Measurements from ENCODE around the gene L3MBTL1.

L3MBTL1 gene

GRCh38 chr20:43516251-43516824, 8.8 kb downstream of the L3MBTL1 start:
- no peak for TF ChIP-seq ZFX (IDR thresholded peaks at IDR 0.05; ENCODE audit: borderline replicate concordance)
- TF ChIP-seq, protein P1, sequence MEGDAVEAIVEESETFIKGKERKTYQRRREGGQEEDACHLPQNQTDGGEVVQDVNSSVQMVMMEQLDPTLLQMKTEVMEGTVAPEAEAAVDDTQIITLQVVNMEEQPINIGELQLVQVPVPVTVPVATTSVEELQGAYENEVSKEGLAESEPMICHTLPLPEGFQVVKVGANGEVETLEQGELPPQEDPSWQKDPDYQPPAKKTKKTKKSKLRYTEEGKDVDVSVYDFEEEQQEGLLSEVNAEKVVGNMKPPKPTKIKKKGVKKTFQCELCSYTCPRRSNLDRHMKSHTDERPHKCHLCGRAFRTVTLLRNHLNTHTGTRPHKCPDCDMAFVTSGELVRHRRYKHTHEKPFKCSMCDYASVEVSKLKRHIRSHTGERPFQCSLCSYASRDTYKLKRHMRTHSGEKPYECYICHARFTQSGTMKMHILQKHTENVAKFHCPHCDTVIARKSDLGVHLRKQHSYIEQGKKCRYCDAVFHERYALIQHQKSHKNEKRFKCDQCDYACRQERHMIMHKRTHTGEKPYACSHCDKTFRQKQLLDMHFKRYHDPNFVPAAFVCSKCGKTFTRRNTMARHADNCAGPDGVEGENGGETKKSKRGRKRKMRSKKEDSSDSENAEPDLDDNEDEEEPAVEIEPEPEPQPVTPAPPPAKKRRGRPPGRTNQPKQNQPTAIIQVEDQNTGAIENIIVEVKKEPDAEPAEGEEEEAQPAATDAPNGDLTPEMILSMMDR (IDR thresholded peaks at IDR 0.05): no peak
- H3K27ac ChIP-seq: no peak overlapping the region; the same call in 1 of the 2 replicates

DNA sequence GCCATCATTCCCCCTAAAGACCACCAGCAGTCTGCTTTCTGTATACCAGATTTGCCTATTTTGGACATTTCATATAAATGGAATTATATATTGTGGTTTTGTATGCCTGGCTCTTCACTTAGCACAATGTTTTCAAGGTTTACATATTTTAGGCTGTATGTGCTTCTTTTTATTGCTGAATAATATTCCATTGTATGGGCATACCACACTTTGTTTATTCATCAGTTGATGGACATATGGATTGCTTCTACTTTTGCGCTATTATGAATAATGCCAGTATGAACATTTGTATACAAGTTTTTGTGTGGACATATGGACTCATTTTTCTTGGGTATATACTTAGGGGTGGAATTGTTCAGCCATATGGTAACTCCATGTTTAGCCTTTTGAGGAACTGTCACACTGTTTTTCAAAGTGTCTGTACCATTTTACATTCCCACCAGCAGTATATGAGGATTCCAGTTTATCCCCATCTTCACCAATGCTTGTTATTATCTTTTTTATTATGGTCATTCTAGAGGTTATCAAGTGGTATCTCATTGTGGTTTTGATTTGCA, 12.7 kb downstream of the L3MBTL1 start:
- H3K27ac ChIP-seq: no peak overlapping the region
- no peak for TF ChIP-seq ZFX (IDR thresholded peaks at IDR 0.05; ENCODE audit: borderline replicate concordance)
- TF ChIP-seq, protein P1 (IDR thresholded peaks at IDR 0.05): no peak

DNA sequence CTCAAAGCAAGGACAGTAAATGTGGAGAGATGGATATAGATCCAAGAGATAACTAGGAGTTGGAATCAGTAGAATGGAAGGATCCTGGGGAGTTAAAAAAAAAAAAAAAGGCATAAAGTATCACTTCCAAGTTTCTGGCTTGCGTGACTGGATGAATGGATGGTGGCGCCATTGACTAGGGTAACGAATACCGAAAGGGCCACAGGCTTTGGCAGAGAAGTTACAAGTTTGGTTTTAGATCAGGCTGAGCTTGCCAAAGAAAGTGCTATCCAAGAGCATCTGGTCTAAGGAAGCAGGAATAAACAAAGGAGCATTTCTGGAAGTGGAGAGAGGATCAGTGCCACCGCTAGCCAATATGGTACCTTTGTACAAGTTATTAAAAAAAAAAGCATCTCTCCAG, 17.5 kb downstream of the L3MBTL1 start:
- no peak for TF ChIP-seq ZFX (IDR thresholded peaks at IDR 0.05; ENCODE audit: borderline replicate concordance)
- TF ChIP-seq, protein P1 (IDR thresholded peaks at IDR 0.05): no peak
- H3K27ac ChIP-seq: no peak overlapping the region

DNA sequence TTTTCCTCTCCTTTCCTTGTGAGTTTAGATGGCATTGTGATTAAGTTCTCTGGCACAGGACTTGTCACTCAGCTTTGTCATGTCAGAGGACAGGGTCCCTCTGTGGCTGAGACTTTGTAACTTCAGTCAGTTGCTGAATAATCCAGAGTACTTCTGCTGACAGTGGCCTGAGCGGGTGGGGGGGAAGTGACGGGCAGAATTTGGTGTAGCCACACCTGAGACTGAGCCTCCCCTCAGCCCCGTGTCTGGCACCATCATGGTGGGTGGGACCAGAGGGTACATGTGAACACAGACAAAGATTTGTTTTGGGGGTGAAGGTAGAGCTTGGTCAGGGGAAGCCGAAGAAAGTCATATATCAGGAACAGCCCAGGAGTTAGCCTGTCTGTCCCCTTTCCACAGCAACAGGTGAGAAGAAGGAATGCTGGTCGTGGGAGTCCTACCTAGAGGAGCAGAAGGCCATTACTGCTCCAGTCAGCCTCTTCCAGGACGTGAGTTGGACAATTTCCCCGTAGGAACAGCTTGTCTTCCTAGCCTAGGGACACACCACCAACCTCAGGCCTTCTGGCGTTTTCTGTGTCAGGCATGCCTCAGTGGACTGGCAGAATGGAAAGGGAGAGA, 20.9 kb downstream of the L3MBTL1 start:
- no peak for TF ChIP-seq ZFX (IDR thresholded peaks at IDR 0.05; ENCODE audit: borderline replicate concordance)
- TF ChIP-seq, protein P1 (IDR thresholded peaks at IDR 0.05): no peak
- no peak overlapping the region for H3K27ac ChIP-seq

GRCh38 chr20:43529051-43529450, 21.6 kb downstream of the L3MBTL1 start:
- H3K27ac ChIP-seq: no peak overlapping the region
- TF ChIP-seq ZFX (IDR thresholded peaks at IDR 0.05; ENCODE audit: borderline replicate concordance): no peak

GRCh38 chr20:43529457-43530153, 22.1 kb downstream of the L3MBTL1 start:
- H3K27ac ChIP-seq: no peak overlapping the region
- TF ChIP-seq, protein P1 (IDR thresholded peaks at IDR 0.05): no peak
- TF ChIP-seq ZFX (IDR thresholded peaks at IDR 0.05; ENCODE audit: borderline replicate concordance): no peak

- H3K27ac ChIP-seq: no peak overlapping the region
- no peak for TF ChIP-seq ZFX (IDR thresholded peaks at IDR 0.05; ENCODE audit: borderline replicate concordance)
- TF ChIP-seq, protein P1 (IDR thresholded peaks at IDR 0.05): no peak
Measured at GRCh38 chr20:43530321-43531090, 23.0 kb downstream of the L3MBTL1 start.

Measured in 22Rv1 (cell line).